Neural cell (in vitro differentiated cells): ENCODE measurements around the gene GK. TPM values are rescaled to one million over a fixed set of nuclear protein-coding genes. Genes with fewer than 3 reads are reported as not detected.

Experiments
- H2AFZ ChIP-seq: fragments of 200-600, 300-800 bp; sonication (generic), shearing (Covaris generic); 2 replicates; pipeline ENCODE4 v1.6.0; 2014; ENCODE audit warnings: low read depth, mild to moderate bottlenecking, antibody characterized with exemption, low read length, moderate library complexity
- H3F3A ChIP-seq: fragments of 200-600 bp; shearing (Covaris generic); 2 replicates; pipeline ENCODE4 v1.6.1; 2016; ENCODE audit warnings: mild to moderate bottlenecking, moderate library complexity, mixed read lengths, antibody characterized with exemption, low read length; ENCODE audit not compliant: insufficient read depth, poor library complexity, severe bottlenecking
- H3K27ac ChIP-seq: fragments of 200-600, 300-800 bp; sonication (generic), shearing (Covaris generic); 2 replicates; pipeline ENCODE4 v1.5.1; 2014; ENCODE audit warnings: mild to moderate bottlenecking, low read length, moderate library complexity
- H3K27me3 ChIP-seq: fragments of 300-800, 200-600 bp; sonication (generic), shearing (Covaris generic); 2 replicates; pipeline ENCODE4 v1.6.0; 2014; ENCODE audit warnings: mild to moderate bottlenecking, low read depth, low read length, moderate library complexity; ENCODE audit not compliant: insufficient read depth
- H3K36me3 ChIP-seq: fragments of 300-800, 200-600 bp; sonication (generic), shearing (Covaris generic); 2 replicates; pipeline ENCODE4 v1.5.1; 2014; ENCODE audit warnings: mild to moderate bottlenecking, antibody characterized with exemption, low read length, moderate library complexity; ENCODE audit not compliant: insufficient read depth
- H3K4me2 ChIP-seq: fragments of 300-800, 200-600 bp; sonication (generic), shearing (Covaris generic); 2 replicates; pipeline ENCODE4 v1.6.0; 2014; ENCODE audit warnings: mild to moderate bottlenecking, low read length
- H3K4me3 ChIP-seq: fragments of 300-800, 200-600 bp; sonication (generic), shearing (Covaris generic); 2 replicates; pipeline ENCODE4 v1.5.1; 2014; ENCODE audit warnings: mild to moderate bottlenecking, low read length, moderate library complexity
- H3K79me2 ChIP-seq: fragments of 200-600 bp; shearing (Covaris generic); replicated peaks from 2 replicates; pipeline ENCODE4 v1.6.0; 2014; ENCODE audit warnings: mild to moderate bottlenecking, low read length, moderate library complexity; ENCODE audit not compliant: insufficient read depth
- H3K9ac ChIP-seq: fragments of 300-800, 200-600 bp; sonication (generic), shearing (Covaris generic); 2 replicates; pipeline ENCODE4 v1.6.1; 2016; ENCODE audit warnings: mild to moderate bottlenecking, low read length, mixed read lengths
- H3K9me2 ChIP-seq: fragments of 200-600 bp; shearing (Covaris generic); 2 replicates; pipeline ENCODE4 v1.6.1; 2016; ENCODE audit warnings: mild to moderate bottlenecking, low read length, mixed read lengths; ENCODE audit not compliant: insufficient read depth
- H3K9me3 ChIP-seq: fragments of 200-600, 300-800 bp; sonication (generic), shearing (Covaris generic); 2 replicates; pipeline ENCODE4 v1.6.1; 2016; ENCODE audit warnings: mild to moderate bottlenecking, mixed run types, low read length, moderate library complexity, mixed read lengths
- H4K20me1 ChIP-seq: fragments of 200-600 bp; shearing (Covaris generic); 2 replicates; pipeline ENCODE4 v1.6.1; 2016; ENCODE audit warnings: mild to moderate bottlenecking, mixed run types; ENCODE audit not compliant: insufficient read depth
- CTCF ChIP-seq: fragments of 450-650 bp; IDR thresholded peaks from 2 replicates; pipeline ENCODE4 v1.5.1; 2014; ENCODE audit warnings: antibody characterized with exemption, mild to moderate bottlenecking, moderate library complexity; ENCODE audit not compliant: poor library complexity, severe bottlenecking
- EP300 ChIP-seq: fragments of 450-650 bp; conservative IDR thresholded peaks from 2 replicates; pipeline ENCODE4 v1.6.1; 2014; ENCODE audit warnings: antibody characterized with exemption, mild to moderate bottlenecking, moderate library complexity; ENCODE audit not compliant: poor library complexity, severe bottlenecking
- EZH2 ChIP-seq: fragments of 200-600, 300-800 bp; shearing (Covaris generic), sonication (generic); IDR thresholded peaks from 2 replicates; pipeline ENCODE4 v1.6.1; 2014; ENCODE audit warnings: antibody characterized with exemption, low read length, borderline replicate concordance, mild to moderate bottlenecking; ENCODE audit not compliant: insufficient read depth, poor library complexity, severe bottlenecking
- MXI1 ChIP-seq: fragments of 450-650 bp; conservative IDR thresholded peaks from 2 replicates; pipeline ENCODE4 v1.6.1; 2014; ENCODE audit warnings: antibody characterized with exemption, mild to moderate bottlenecking; ENCODE audit not compliant: poor library complexity, severe bottlenecking
- POLR2AphosphoS5 ChIP-seq: IDR thresholded peaks from 2 replicates; pipeline ENCODE4 v1.6.1; 2012
- RAD21 ChIP-seq: fragments of 450-650 bp; conservative IDR thresholded peaks from 2 replicates; pipeline ENCODE4 v1.6.1; 2014; ENCODE audit warnings: antibody characterized with exemption, mild to moderate bottlenecking, moderate library complexity
- REST ChIP-seq: IDR thresholded peaks from 2 replicates; pipeline ENCODE4 v1.6.1; 2012; ENCODE audit warnings: borderline replicate concordance
- SMC3 ChIP-seq: fragments of 450-650 bp; conservative IDR thresholded peaks from 2 replicates; pipeline ENCODE4 v1.6.1; 2014; ENCODE audit warnings: antibody characterized with exemption, mild to moderate bottlenecking, moderate library complexity; ENCODE audit not compliant: poor library complexity
- TAF1 ChIP-seq: IDR thresholded peaks from 2 replicates; pipeline ENCODE4 v1.6.1; 2012; ENCODE audit warnings: low read depth
- polyA plus RNA-seq: library from polyadenylated mRNA; depleted of rRNA; stranded (reverse); fragments of >200 nt; gene quantifications from 2 replicates; pipeline ENCODE4 v1.2.3, GENCODE V29; 2014

The GK gene
- polyA plus RNA-seq, 1 donor from 2014 or later, result 6.3 TPM

GRCh38 chrX:30610026-30610425 is 43.2 kb upstream of the GK start:
- H3K79me2 ChIP-seq, result no peaks in the 10 kb centered on the region
- H3K9me2 ChIP-seq, result no peaks in the 10 kb centered on the region
- H3F3A ChIP-seq, result no peaks in the 10 kb centered on the region
- H3K36me3 ChIP-seq, result no peaks in the 10 kb centered on the region
- no peak overlapping the region for H3K27ac ChIP-seq
- H3K9me3 ChIP-seq, result no peaks in the 10 kb centered on the region
- H3K4me2 ChIP-seq, result no peak overlapping the region
- no peak overlapping the region for H2AFZ ChIP-seq
- H3K27me3 ChIP-seq, result no peaks in the 10 kb centered on the region
- no peak overlapping the region for H3K4me3 ChIP-seq
- no peaks in the 10 kb centered on the region for H4K20me1 ChIP-seq
- H3K9ac ChIP-seq, result no peak overlapping the region
- no peak for TF ChIP-seq CTCF
- TF ChIP-seq SMC3, result no peak
- no peak for TF ChIP-seq TAF1
- no peak for TF ChIP-seq POLR2AphosphoS5
- TF ChIP-seq MXI1, result no peak
- TF ChIP-seq REST, result no peak
- TF ChIP-seq RAD21, result no peak
- TF ChIP-seq EP300, result no peak
- no peak for TF ChIP-seq EZH2

GRCh38 chrX:30612250-30612655 is 41.0 kb upstream of the GK start:
- Histone ChIP-seq H3K79me2 (no peaks in the 10 kb centered on the region), H3K36me3 (no peaks in the 10 kb centered on the region), H3K4me2 (no peak overlapping the region), H3K27me3 (no peaks in the 10 kb centered on the region), H3F3A (no peaks in the 10 kb centered on the region), H4K20me1 (no peaks in the 10 kb centered on the region), H3K4me3 (no peak overlapping the region), H3K9me3 (no peaks in the 10 kb centered on the region), H3K9me2 (no peaks in the 10 kb centered on the region), H2AFZ (no peak overlapping the region), H3K9ac (no peak overlapping the region), H3K27ac (no peak overlapping the region)
- no peak for TF ChIP-seq POLR2AphosphoS5
- no peak for TF ChIP-seq SMC3
- TF ChIP-seq RAD21, result no peak
- TF ChIP-seq EZH2, result no peak
- TF ChIP-seq TAF1, result no peak
- no peak for TF ChIP-seq MXI1
- TF ChIP-seq CTCF, result no peak
- TF ChIP-seq EP300, result no peak
- TF ChIP-seq REST, result no peak
